ENCODE results near the gene CLCA1. TPM values are rescaled to one million over a fixed set of nuclear protein-coding genes. Genes with fewer than 3 reads are reported as not detected.

Gene CLCA1
- total RNA-seq, 1 donor from 2014 or later = not detected

DNA sequence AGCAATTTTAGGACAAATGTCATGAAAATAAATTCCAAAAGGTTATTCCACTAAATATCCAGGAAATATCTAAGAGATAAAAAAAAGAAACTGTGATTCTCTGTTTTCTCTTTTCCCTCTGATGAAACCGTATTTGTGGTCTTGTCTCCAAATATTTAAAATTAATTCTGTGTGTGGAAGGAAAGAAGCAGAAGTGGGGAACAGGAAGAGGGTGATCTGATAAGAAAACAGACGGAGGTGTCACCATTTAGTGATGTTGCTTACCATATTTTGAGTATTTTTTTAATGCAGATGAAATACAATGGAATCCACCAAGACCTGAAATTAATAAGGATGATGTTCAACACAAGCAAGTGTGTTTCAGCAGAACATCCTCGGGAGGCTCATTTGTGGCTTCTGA lies 29.6 kb downstream of the CLCA1 start:
- no peak overlapping the region for H2AFZ ChIP-seq (replicated peaks)
- no peaks in the 10 kb centered on the region for H3K27me3 ChIP-seq
- H4K20me1 ChIP-seq (ENCODE audit: low read depth) = no peaks in the 10 kb centered on the region
- peaks cover 4% of the 10 kb centered on the region for H3K4me1 ChIP-seq
- no peak for TF ChIP-seq EZH2phosphoT487 (IDR thresholded peaks at IDR 0.05)
- TF ChIP-seq EZH2 (IDR thresholded peaks at IDR 0.05) = no peak
- TF ChIP-seq, protein P1, sequence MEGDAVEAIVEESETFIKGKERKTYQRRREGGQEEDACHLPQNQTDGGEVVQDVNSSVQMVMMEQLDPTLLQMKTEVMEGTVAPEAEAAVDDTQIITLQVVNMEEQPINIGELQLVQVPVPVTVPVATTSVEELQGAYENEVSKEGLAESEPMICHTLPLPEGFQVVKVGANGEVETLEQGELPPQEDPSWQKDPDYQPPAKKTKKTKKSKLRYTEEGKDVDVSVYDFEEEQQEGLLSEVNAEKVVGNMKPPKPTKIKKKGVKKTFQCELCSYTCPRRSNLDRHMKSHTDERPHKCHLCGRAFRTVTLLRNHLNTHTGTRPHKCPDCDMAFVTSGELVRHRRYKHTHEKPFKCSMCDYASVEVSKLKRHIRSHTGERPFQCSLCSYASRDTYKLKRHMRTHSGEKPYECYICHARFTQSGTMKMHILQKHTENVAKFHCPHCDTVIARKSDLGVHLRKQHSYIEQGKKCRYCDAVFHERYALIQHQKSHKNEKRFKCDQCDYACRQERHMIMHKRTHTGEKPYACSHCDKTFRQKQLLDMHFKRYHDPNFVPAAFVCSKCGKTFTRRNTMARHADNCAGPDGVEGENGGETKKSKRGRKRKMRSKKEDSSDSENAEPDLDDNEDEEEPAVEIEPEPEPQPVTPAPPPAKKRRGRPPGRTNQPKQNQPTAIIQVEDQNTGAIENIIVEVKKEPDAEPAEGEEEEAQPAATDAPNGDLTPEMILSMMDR (IDR thresholded peaks at IDR 0.05) = no peak
- Mint-ChIP-seq H3K36me3 (peaks cover 2% of the 10 kb centered on the region), H3K27me3 (ENCODE audit: insufficient read depth, low read depth) (peaks cover 2% of the 10 kb centered on the region), H3K9me3 (no peaks in the 10 kb centered on the region), H3K4me1 (peaks cover 4% of the 10 kb centered on the region), H3K27ac (no peak overlapping the region), H3K4me3 (no peak overlapping the region)
- H3F3A ChIP-seq (ENCODE audit: low read depth) = peaks cover 6% of the 10 kb centered on the region
- no peaks in the 10 kb centered on the region for H3K79me2 ChIP-seq (ENCODE audit: low read depth)
- no peak overlapping the region for H3K27ac ChIP-seq
- H3K4me2 ChIP-seq = no peak overlapping the region
- no peaks in the 10 kb centered on the region for H3K36me3 ChIP-seq
- H3K4me3 ChIP-seq = no peak overlapping the region
- H3K9ac ChIP-seq = no peak overlapping the region
- DNase-seq (ENCODE audit: low spot score) = no peak
- H3K9me3 ChIP-seq (ENCODE audit: low read depth) = no peaks in the 10 kb centered on the region

DNA sequence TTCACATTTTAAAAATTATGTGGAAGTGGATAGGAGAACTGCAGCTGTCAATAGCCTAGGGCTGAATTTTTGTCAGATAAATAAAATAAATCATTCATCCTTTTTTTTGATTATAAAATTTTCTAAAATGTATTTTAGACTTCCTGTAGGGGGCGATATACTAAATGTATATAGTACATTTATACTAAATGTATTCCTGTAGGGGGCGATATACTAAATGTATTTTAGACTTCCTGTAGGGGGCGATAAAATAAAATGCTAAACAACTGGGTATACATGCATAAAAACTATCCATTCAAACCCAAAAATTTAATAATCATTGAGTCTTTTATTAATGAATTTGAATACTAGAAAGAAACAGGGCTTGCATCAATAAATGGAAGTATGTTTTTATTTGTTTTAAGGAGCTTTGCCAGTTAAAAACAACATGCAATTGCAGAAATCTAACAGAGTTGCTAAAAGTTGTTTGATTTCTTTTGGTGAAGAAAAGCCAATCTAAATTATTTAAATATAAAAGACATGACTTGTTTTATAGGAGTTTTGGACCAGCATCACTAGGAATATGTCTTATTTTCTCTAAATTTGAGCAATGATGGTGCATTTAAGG lies 31.4 kb downstream of the CLCA1 start:
- Histone ChIP-seq H3K27me3 (no peaks in the 10 kb centered on the region), H3K79me2 (ENCODE audit: low read depth) (no peaks in the 10 kb centered on the region), H3K4me2 (no peak overlapping the region), H3K4me3 (no peak overlapping the region), H3K4me1 (peaks cover 14% of the 10 kb centered on the region), H3K9ac (no peak overlapping the region), H3F3A (ENCODE audit: low read depth) (peaks cover 17% of the 10 kb centered on the region), H4K20me1 (ENCODE audit: low read depth) (no peaks in the 10 kb centered on the region), H3K9me3 (ENCODE audit: low read depth) (no peaks in the 10 kb centered on the region), H3K36me3 (no peaks in the 10 kb centered on the region), H3K27ac (no peak overlapping the region), H2AFZ (replicated peaks) (no peak overlapping the region)
- peaks cover 2% of the 10 kb centered on the region for H3K27me3 Mint-ChIP-seq (ENCODE audit: insufficient read depth, low read depth)
- TF ChIP-seq EZH2 (IDR thresholded peaks at IDR 0.05) = no peak
- TF ChIP-seq, protein P1 (IDR thresholded peaks at IDR 0.05) = peak; percentile 99
- no peak for TF ChIP-seq EZH2phosphoT487 (IDR thresholded peaks at IDR 0.05)
- H3K4me1 Mint-ChIP-seq = peaks cover 18% of the 10 kb centered on the region
- peak; percentile 81 for DNase-seq (ENCODE audit: low spot score)
- H3K4me3 Mint-ChIP-seq = no peak overlapping the region
- H3K36me3 Mint-ChIP-seq = peaks cover 2% of the 10 kb centered on the region
- no peak overlapping the region for H3K27ac Mint-ChIP-seq
- no peaks in the 10 kb centered on the region for H3K9me3 Mint-ChIP-seq

DNA sequence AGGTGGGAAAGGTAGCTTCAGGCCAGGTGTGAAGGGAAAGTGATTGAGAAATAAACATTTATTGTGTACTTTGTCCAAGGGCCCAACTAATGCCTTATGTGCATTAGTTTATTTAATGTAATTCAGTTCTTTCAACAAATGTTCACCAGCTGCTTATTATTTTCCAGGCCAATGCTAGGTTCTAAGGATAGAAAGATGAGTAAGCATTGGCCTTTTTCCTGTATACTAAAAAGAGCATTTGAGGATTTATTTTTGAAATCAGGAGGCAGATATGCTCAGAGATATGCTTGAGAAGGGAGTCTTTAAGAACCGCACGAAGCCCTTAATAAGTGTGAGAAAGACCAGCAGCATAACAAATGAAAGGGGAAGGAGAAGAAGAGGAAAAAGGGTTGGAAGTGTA lies 32.0 kb downstream of the CLCA1 start:
- Mint-ChIP-seq H3K27me3 (ENCODE audit: insufficient read depth, low read depth) (peaks cover 2% of the 10 kb centered on the region), H3K9me3 (no peaks in the 10 kb centered on the region), H3K27ac (no peak overlapping the region), H3K4me3 (no peak overlapping the region), H3K4me1 (peaks cover 24% of the 10 kb centered on the region), H3K36me3 (peaks cover 2% of the 10 kb centered on the region)
- no peak overlapping the region for H3K4me3 ChIP-seq
- H2AFZ ChIP-seq (replicated peaks) = no peak overlapping the region
- no peaks in the 10 kb centered on the region for H3K36me3 ChIP-seq
- TF ChIP-seq EZH2 (IDR thresholded peaks at IDR 0.05) = no peak
- TF ChIP-seq, protein P1 (IDR thresholded peaks at IDR 0.05) = no peak
- no peak for TF ChIP-seq EZH2phosphoT487 (IDR thresholded peaks at IDR 0.05)
- H3K4me1 ChIP-seq = peaks cover 14% of the 10 kb centered on the region
- H4K20me1 ChIP-seq (ENCODE audit: low read depth) = no peaks in the 10 kb centered on the region
- no peak for DNase-seq (ENCODE audit: low spot score)
- no peaks in the 10 kb centered on the region for H3K79me2 ChIP-seq (ENCODE audit: low read depth)
- no peaks in the 10 kb centered on the region for H3K9me3 ChIP-seq (ENCODE audit: low read depth)
- no peak overlapping the region for H3K9ac ChIP-seq
- peaks cover 17% of the 10 kb centered on the region for H3F3A ChIP-seq (ENCODE audit: low read depth)
- no peaks in the 10 kb centered on the region for H3K27me3 ChIP-seq
- no peak overlapping the region for H3K4me2 ChIP-seq
- no peak overlapping the region for H3K27ac ChIP-seq
